Breast epithelium (tissue), 4 donors: ENCODE data around the gene SYNCRIP. TPM values are rescaled to one million over a fixed set of nuclear protein-coding genes. Genes with fewer than 3 reads are reported as not detected.

Experiments
- DNase-seq, 2 donors: peaks; one replicate each; pipeline ENCODE4 v3.0.0-alpha.2; 2019; ENCODE audit warnings: low spot score in 2 of 2
- H3K27ac ChIP-seq, 2 donors: fragments of 200-600 bp; sonication (generic) in 1 of 2; one replicate each; pipeline ENCODE4 v1.5.1; 2016 to 2019; ENCODE audit warnings: mild to moderate bottlenecking in 1 of 2
- H3K27me3 ChIP-seq, 2 donors: fragments of 200-600 bp; sonication (generic) in 1 of 2; one replicate each; pipeline versions ENCODE4 v1.5.1 to v1.6.0; 2017 to 2019; ENCODE audit warnings: control low read depth in 1 of 2, mild to moderate bottlenecking in 1 of 2
- H3K36me3 ChIP-seq: fragments of 200-600 bp; one replicate; pipeline ENCODE4 v1.5.1; 2019
- H3K4me1 ChIP-seq, 2 donors: fragments of 200-600 bp; sonication (generic); one replicate each; pipeline ENCODE4 v1.5.1; 2016 to 2019; ENCODE audit warnings: control low read depth in 1 of 2
- H3K4me3 ChIP-seq, 3 donors: fragments of 200-600 bp; sonication (generic); 1 replicate in 2 of 3; 2 replicates in 1 of 3; pipeline ENCODE4 v1.5.1; 2016 to 2019; ENCODE audit warnings: mild to moderate bottlenecking in 3 of 3, moderate library complexity in 2 of 3
- H3K9me3 ChIP-seq, 2 donors: fragments of 200-600 bp; sonication (generic) in 1 of 2; one replicate each; pipeline ENCODE4 v1.5.1; 2016 to 2019; ENCODE audit warnings: control low read depth in 1 of 2
- CTCF ChIP-seq, 3 donors: fragments of 450-650 bp; IDR thresholded peaks; one replicate each; pipeline ENCODE4 v1.5.1; 2016 to 2017; ENCODE audit warnings: antibody characterized with exemption in 3 of 3, mild to moderate bottlenecking in 3 of 3, moderate library complexity in 3 of 3
- POLR2A ChIP-seq: fragments of 450-650 bp; IDR thresholded peaks from one replicate; pipeline ENCODE4 v1.6.1; 2016; ENCODE audit warnings: antibody characterized with exemption, mild to moderate bottlenecking, moderate library complexity
- POLR2AphosphoS5 ChIP-seq, 3 donors: sonication (generic); formaldehyde crosslinking; IDR thresholded peaks; one replicate each; pipeline ENCODE4 v1.6.1; 2017; ENCODE audit warnings: antibody characterized with exemption in 3 of 3
- intact Hi-C: fragments of 100-400 bp; cut with DNase I; formaldehyde crosslinking; loops from one replicate; pipeline ENCODE4 v1.15.1; 2023; ENCODE audit warnings: low total_unique reads
- total RNA-seq, 3 donors: library from RNA; depleted of rRNA; stranded (reverse); fragments of >200 nt; gene quantifications; one replicate each; pipeline ENCODE4 v1.1.0, GENCODE V29; 2016

Gene SYNCRIP
- total RNA-seq, 3 donors from 2014 or later, result 56.0 to 77.9 (median 67.8) TPM

DNA sequence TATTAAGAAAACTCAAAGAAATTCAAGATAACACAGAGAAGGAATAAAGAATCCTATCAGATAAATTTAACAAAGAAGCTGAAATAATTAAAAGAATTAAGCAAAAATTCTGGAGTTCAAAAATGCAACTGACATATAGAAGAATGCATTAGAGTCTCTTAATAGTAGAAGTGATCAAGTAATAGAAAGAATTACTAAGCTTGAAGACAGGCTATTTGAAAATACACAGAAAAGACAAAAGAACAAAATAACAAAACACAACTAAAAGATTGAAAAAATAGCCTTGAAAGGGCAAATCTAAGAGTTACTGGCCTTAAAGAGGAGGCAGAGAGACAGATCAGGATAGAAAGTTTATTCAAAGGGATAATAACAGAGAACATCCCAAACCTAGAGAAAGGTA is 61.1 kb downstream of the SYNCRIP start:
- intact Hi-C loops, result no loop called here
- Histone ChIP-seq H3K4me1 (no peaks in the 10 kb centered on the region), H3K36me3 (no peaks in the 10 kb centered on the region), H3K9me3 (peaks cover 0 to 17% of the 10 kb centered on the region in 2 donors), H3K4me3 (no peak overlapping the region), H3K27ac (no peak overlapping the region), H3K27me3 (no peaks in the 10 kb centered on the region)
- no peak for DNase-seq
- no peak for TF ChIP-seq POLR2A
- TF ChIP-seq CTCF (IDR thresholded peaks at IDR 0.05), result no peak
- no peak for TF ChIP-seq POLR2AphosphoS5 (IDR thresholded peaks at IDR 0.05)

GRCh38 chr6:85580878-85581267 is 61.8 kb downstream of the SYNCRIP start:
- intact Hi-C loops, result no loop called here
- Histone ChIP-seq H3K27me3 (no peaks in the 10 kb centered on the region), H3K36me3 (no peaks in the 10 kb centered on the region), H3K9me3 (peaks cover 0 to 17% of the 10 kb centered on the region in 2 donors), H3K4me1 (no peaks in the 10 kb centered on the region), H3K4me3 (no peak overlapping the region), H3K27ac (no peak overlapping the region)
- TF ChIP-seq CTCF (IDR thresholded peaks at IDR 0.05), result no peak
- no peak for TF ChIP-seq POLR2AphosphoS5 (IDR thresholded peaks at IDR 0.05)
- TF ChIP-seq POLR2A, result no peak
- DNase-seq, result no peak

- TF ChIP-seq POLR2AphosphoS5 (IDR thresholded peaks at IDR 0.05), result no peak
- TF ChIP-seq CTCF (IDR thresholded peaks at IDR 0.05), result no peak
- no peak for TF ChIP-seq POLR2A
- H3K4me3 ChIP-seq, result no peak overlapping the region
- peaks cover 0 to 17% of the 10 kb centered on the region in 2 donors for H3K9me3 ChIP-seq
- no peaks in the 10 kb centered on the region for H3K27me3 ChIP-seq
- no peak overlapping the region for H3K27ac ChIP-seq
- intact Hi-C loops, result no loop called here
- H3K4me1 ChIP-seq, result no peaks in the 10 kb centered on the region
- no peaks in the 10 kb centered on the region for H3K36me3 ChIP-seq
- DNase-seq, result no peak
Measured at GRCh38 chr6:85580118-85580877, 62.4 kb downstream of the SYNCRIP start.

DNA sequence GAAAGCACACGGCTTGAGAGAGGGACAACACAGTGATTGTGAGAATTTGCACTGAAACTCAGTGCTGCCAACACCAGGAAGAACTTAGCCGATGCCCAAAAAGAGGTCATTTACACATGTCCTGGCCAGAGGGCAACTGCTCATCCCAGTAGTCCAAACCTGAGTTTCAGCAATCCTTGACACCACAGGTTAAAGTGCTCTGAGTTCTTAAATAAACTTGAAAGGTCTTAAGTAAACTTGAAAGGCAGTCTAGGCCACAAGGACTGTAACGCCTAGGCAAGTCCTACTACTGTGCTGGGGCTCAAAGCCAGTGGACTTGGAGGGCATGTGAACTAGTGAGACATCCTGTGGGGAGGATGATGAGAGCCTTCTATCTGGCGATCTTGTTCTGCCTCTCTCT is 63.1 kb downstream of the SYNCRIP start:
- peaks cover 0 to 17% of the 10 kb centered on the region in 2 donors for H3K9me3 ChIP-seq
- H3K27me3 ChIP-seq, result no peaks in the 10 kb centered on the region
- no peak for DNase-seq
- no peak overlapping the region for H3K27ac ChIP-seq
- H3K36me3 ChIP-seq, result no peaks in the 10 kb centered on the region
- no peak for TF ChIP-seq POLR2A
- TF ChIP-seq CTCF (IDR thresholded peaks at IDR 0.05), result no peak
- TF ChIP-seq POLR2AphosphoS5 (IDR thresholded peaks at IDR 0.05), result no peak
- no peaks in the 10 kb centered on the region for H3K4me1 ChIP-seq
- H3K4me3 ChIP-seq, result no peak overlapping the region
- intact Hi-C loops, result no loop called here

- no peaks in the 10 kb centered on the region for H3K4me1 ChIP-seq
- no peaks in the 10 kb centered on the region for H3K9me3 ChIP-seq
- TF ChIP-seq CTCF (IDR thresholded peaks at IDR 0.05) (no peak), POLR2AphosphoS5 (IDR thresholded peaks at IDR 0.05) (no peak), POLR2A (no peak)
Measured at GRCh38 chr6:85576476-85576875, 66.2 kb downstream of the SYNCRIP start.

More at GRCh38 chr6:85576476-85576875, 66.2 kb downstream of the SYNCRIP start:
- no peaks in the 10 kb centered on the region for H3K27me3 ChIP-seq
- H3K36me3 ChIP-seq, result no peaks in the 10 kb centered on the region
- no peak overlapping the region for H3K4me3 ChIP-seq
- H3K27ac ChIP-seq, result no peak overlapping the region
- no peak for DNase-seq
- intact Hi-C loops, result no loop called here
